NCI-H524 (cell line): ENCODE data around the gene TIMP2.

Experiments used
- DNase-seq, 2 experiments: peaks; one replicate each; lab custom pipeline; 2025; lab: John Stamatoyannopoulos, UW

Gene TIMP2

GRCh38 chr17:78815696-78816095 lies 109.5 kb downstream of the TIMP2 start:
- DNase-seq: no peak

- DNase-seq: no peak
Measured at GRCh38 chr17:78812855-78813254, 112.3 kb downstream of the TIMP2 start.

GRCh38 chr17:78808163-78808562 lies 117.0 kb downstream of the TIMP2 start:
- no peak for DNase-seq

- no peak for DNase-seq
Measured at GRCh38 chr17:78806451-78806850, 118.7 kb downstream of the TIMP2 start.

- no peak for DNase-seq
Measured at GRCh38 chr17:78805301-78805700, 119.9 kb downstream of the TIMP2 start.

GRCh38 chr17:78804777-78805176 lies 120.4 kb downstream of the TIMP2 start:
- DNase-seq: no peak

- no peak for DNase-seq
Measured at GRCh38 chr17:78803186-78803845, 121.9 kb downstream of the TIMP2 start.
